HG03280 (cell line): ENCODE measurements around the gene PGC.
"Not testable (repeated sequence)": the region's sequence is repeated elsewhere in the genome, so short reads cannot be mapped to it uniquely, and the experiment has no call there.

Source experiments
- ATAC-seq: cut with Tn5 transposase; IDR thresholded peaks from one replicate; pipeline ENCODE4 v1.9.1; 2021; ENCODE audit warnings: mild to moderate bottlenecking, moderate library complexity; ENCODE audit not compliant: unreplicated experiment

Gene PGC

DNA sequence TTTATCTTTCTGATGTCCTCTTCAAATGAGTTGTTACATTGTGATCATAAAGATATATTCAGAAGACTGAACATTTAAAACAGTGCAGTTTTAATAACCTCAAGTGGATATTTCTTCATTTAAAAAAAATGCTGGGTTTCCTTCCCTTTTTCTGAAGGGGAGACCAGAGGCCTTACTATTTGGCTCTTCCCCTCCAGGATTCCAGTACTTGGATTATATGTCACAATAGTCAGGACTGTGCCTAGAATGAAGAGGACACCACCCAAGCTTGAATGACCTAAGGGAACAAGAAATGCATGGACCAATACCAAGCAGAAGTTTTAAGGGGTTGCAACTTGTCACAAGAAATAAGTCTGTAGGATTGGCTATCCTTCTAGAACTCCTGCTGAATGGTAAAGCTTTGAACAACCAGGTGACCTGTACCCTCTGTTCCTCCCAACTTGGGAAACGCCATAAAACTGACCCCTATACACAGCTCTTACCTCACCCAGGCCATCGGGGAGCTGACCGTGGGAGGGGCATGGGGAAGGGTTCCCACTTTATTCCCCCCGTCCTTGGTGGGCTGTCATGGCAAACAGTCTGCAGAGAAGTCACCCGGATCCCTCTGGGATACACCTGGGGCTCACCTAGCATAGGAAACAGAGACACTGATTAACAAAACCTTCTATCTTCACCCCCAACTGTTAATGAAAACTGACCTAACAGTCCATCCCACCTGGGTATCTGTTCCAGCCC, 30.5 kb upstream of the PGC start:
- ATAC-seq = no peak

DNA sequence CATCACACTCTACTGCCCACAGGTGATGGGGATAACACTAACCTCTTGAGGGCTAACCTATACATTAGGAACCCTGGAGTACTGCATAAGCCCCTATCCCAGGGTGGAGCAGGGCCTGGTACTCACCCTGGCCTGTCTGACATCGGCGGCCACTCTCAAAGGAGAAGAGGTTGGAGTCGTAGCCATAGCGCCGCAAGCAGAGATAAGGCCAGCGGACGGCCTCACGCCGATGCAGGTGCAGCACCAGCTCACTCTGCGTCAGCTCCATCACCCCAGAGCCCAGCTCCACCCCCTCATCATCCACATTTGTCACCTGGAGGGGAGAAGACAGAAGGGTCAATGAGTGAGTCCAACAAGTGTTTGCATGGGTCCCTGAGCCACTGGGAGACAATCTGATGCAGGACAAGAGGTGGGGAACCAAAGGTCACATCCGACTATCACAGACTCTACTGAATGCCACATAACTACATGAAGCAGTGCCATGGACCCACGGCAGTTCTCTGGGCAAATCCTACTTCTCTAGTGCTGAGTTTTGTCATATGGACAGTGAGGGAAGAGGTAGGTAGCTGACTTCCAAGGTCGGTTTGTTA, 28.2 kb upstream of the PGC start:
- ATAC-seq = no peak

DNA sequence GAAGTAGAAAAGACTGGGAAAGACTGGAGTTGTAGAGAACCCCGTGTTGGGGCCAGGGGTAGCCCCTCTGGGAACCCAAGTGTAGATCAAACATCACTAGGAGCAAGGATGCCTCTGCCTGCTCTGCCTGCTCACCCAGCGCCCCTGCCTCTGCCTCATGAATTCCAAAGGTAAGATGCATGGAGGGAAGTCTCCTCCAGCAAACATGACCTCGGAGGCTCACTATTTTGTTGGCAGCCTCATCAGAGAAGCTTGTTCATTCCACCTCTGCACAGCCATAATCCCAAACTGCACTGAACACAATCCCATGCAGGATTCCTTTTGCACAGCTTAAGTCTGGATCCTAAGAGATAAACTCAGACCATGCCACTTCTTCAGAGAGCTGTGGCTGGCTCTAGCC, 27.6 kb upstream of the PGC start:
- ATAC-seq = no peak

DNA sequence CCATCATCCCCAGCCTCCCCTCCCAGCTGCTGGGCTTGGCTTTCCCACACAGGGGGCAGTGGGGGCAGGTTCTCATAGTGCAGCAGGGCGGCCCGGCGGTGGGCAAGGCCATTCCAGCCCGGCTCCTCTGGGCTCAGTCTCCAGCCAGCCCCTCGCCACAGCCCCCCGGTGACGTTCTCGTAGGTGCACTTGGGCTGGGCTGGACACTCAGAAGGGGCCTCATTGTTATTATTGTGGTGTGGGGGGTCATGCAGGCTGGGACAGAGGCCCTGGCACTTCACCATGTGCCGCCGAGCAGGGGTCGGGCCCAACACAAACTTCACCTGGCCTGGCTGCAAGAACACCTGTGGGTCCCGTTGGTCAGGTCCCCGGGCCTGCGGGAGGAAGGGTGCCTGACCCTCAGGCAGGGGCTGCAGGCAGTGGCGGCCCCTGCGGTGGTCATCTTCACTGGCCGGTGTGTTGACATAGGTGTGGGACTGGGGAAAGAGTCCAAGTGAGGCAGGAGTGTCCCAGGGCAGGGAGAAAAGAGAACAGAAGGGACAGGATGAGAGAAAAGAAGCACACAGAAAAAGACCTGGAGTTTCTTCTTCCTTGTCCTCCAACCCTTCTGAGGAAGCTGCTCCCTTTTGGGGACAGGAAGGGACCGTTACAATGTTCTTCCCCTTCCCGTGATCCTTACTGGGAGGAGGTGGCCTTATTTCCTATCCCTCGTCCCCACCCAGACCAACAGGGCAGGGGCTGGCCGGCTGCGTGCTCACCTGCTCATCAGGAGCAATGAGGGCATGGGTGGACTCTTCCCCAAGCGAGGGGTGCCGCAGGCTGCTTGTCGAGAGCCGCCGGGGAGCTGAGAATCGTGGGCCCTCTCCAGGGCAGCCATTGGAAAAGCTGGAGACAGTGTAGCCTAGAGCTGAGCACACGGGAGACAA, 24.1 kb upstream of the PGC start:
- no peak for ATAC-seq

DNA sequence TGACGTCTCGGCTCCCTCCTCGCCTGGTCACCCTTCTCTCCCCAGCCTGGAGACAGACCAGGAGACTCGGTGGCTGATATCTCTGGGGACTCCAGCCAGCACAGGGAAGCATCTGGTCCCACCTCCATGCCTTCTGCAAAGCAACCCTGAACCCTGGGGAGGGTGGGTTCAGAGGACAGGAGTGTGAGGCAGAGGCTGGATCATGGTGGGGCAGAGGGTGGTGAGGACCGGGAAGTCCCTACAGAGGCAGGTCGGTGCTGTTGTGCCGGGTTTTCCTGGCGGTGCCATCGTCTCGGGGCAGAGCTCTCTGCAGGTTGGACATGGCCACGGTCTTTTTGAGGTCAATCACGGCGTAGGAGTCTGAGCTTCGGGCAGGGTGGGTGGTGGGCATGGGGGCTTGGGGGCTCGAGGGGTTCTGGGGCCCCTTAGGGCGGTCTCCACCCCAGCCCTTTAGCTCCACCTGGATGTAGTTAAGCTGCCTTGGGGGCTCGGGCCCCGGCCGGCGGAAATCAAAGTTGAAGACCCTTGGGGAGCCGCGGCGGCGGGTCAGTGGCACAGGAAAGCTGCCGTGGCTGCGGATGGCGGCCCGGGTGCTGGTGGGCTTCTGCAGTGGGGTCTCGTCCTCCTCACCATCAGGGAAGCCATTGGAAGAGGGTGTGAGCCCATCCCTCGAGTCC, 23.3 kb upstream of the PGC start:
- ATAC-seq = no peak

DNA sequence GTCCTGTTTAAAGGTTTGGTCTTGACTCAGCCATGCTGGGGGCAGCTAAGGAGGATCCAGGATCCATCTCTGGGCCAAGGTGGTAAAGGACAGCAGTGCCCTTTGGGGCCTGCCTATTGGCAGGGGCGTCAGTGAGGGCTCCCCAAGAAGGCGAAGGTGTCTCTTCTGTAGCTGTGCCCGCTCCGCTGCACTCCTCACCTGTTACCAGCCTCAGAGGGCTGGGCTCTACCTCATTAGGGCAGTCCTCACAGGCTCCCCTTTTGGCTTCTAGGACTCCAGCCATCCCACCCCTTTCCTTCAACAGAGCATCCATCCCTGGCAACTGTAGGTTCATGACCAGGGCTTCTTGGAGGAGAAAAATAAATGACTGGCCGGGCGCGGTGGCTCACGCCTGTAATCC, 22.2 kb upstream of the PGC start:
- no peak for ATAC-seq

DNA sequence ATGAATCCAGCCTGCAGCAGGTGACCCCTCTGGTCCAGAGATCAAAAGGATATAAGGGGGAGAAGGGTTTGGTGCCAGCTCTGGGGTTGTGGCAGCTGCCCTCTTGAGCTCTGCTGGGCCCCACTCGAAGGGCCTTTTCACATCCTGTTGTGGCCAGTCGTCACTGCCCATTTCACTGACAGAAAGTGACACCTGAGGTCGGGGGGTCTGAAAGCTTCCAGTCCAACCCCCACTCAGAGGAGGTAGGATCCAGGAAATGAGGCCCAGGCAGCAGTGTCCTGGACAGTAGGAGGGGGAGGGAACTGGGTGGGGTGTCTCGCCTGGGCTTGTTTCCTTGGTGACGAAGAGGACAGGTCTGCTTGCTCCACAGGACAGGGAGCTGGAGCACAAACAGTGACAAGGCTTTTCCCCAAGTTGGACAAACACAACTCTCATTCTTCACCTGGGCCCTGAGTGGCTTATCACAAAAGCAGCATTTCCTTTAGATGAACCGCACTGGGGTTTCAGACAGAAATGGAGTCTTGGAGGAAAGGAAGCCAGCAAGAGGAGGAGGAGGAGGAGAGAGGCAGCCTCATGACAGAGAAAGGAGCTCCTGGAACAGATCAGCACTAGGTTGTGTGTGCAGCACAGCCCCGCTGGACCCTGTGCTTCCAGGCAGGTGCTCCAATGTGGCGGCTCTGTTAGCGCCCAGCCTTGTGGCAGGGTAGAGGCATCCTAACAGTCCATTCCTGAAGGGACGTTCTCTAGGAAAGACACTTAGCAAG, 21.5 kb upstream of the PGC start:
- no peak for ATAC-seq

DNA sequence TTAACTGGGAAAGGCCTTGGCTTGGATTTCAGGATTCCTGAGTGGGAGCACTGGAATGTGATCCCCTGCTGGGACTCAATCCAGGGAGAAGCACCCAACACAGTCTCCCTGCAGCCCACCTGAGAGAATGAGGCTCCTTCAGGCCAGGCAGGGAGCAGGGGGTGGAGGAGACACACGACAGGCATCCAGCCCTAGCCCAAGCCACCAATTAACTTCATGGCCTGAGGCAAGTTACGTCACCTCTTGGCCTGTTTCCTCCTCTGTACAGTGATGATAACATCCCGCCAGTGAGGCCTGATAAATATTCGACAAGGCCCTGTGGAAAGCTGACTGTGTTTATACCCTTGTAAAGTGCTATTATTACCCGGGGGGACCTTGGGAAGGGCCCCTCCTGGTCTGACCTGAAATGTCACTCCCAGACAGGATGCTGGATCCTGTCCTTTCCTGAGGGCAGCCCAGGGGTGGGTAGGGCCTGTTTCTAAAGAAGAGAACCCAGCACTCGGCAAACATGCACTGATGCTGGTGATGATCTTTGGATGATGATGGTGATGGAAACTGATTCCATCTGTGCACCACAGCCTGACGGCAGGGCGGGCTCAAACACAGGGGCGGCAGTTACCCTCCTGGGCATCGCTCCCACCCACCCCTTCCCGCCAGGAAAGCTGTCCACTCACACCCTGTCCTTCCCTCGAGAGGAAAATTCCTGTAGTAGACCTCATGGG, 20.1 kb upstream of the PGC start:
- ATAC-seq = no peak

DNA sequence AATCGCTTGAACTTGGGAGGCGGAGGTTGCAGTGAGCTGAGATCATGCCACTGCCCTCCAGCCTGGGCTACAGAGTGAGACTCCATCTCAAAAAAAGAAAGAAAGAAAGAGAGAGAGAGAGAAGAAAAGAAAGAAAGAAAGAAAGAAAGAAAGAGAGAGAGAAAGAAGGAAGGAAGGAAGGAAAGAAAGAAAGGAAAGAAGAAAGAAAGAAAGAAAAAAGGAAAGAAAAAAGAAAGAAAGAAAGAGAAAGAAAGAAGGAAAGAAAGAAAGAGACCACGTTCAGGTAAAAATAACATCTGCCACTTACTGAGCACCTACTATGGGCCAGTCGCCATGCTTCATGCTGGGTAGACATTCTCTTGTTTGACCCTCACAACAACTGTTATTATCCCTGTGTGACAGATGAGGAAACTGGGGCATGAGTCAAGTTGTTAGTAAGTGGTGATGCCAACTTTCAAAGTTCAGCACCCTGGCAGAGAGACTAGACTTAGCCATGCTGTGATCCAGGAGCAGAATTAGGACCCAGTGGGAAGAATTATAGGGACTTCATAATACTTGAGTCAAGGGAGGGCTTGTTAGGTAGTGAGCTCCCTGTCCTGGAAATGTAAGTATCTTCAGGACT, 19.0 kb upstream of the PGC start:
- ATAC-seq = not testable (repeated sequence)

DNA sequence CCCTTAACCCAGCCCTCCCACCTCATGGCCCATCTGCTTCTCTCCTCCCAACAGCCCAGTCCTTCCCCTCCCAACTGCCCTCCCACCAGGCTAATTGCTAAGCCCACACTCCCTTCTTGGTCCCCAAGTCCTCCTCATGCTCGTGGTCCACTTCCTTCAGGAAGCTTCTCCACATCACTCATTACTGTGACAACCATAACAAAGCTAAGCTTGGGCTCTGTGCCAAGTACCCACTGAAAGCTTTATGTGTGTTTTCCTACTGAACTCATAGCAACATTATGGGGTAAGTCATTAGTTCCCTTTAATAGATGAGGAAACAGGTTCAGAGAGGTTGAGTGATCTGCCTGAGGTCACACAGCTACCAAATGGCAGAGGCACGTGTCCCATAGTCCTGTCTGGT, 16.3 kb upstream of the PGC start:
- no peak for ATAC-seq

DNA sequence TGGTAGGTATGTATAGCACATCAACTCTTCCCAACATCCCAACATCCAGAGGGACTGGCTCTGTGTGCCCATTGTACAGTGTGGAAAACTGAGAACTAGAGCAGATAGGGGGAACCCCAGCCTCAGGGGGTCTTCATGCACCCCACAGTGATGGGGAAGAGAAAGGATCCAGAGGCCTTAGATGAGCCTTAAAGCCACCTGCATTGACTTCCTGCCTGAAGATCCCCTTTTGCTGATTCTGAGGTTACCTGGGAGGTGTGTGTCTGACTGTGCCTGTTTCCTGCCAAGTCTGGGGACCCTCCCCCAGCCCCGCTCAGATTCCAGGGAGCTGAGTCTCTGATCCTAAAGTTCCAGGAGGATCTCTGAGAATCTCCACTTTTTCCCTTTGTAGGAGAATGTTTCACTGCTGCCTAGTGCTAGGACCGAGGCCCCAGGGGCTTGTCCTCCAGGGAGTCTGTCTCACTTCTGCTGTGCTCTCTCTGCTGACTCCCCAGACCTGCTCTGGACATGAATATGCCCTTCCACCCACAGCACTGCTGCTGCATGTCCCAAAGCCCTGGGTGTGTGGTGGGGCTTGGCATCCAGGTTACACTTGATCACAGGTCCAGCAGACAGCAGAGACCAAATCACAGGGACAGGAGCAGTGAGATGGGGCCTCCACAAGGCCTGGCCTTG, 12.8 kb upstream of the PGC start:
- no peak for ATAC-seq

DNA sequence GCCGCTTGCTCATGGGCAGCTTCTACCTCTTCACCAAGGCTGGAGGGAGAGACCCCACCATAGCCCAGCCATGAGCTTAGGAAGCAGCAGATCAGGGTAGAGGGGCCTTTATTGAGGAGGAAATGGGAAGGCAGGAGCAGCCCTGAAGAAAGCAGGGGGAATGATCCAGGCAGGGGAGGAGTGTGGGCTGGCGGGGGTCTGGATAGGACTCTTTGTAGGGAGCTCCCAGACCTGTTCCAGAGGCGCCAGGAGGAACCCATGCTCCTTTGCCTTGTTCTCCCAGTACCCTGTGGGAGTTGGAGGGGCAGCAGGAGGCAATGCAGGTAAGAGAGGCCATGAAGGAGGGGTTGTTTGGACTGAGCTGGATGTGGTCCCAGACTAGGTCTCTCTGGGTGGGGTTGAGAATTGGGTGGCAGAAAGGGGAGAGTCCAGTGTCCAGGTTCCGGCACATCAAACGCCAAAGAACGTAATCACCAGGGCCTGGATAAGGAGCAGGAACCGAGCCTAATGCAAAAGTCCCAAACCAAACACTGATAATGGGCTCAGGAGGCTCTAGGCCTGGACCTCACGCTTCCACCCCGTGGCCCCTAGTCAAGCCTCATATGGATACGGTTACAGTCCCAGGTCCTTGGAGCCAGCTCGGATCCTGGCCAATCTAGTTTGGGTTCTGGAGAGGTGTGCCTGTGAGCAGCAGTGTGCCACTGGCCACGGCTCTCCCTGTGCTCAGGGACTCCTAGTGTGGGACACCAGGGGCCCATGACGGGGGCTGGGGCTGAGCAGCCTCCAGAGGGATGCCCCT, 12.1 kb upstream of the PGC start:
- ATAC-seq = no peak

DNA sequence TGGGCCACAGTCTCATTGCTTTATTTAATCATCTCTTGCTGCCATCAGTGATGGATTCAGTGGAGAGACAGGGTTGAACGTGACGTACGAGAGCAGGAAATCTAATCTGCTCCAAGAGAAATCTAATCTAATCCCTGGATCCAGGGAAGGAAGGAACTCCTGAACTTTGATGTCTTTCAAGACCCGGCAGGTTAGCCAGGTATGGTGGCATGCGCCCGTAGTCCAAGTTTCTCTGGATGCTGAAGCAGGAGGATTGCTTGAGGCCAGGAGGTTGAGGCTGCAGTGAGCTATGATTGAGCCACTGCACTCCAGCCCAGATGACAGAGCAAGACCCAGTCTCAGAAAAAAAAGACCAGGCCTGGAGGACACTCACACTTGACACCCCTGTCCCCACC, 11.4 kb upstream of the PGC start:
- ATAC-seq = no peak

DNA sequence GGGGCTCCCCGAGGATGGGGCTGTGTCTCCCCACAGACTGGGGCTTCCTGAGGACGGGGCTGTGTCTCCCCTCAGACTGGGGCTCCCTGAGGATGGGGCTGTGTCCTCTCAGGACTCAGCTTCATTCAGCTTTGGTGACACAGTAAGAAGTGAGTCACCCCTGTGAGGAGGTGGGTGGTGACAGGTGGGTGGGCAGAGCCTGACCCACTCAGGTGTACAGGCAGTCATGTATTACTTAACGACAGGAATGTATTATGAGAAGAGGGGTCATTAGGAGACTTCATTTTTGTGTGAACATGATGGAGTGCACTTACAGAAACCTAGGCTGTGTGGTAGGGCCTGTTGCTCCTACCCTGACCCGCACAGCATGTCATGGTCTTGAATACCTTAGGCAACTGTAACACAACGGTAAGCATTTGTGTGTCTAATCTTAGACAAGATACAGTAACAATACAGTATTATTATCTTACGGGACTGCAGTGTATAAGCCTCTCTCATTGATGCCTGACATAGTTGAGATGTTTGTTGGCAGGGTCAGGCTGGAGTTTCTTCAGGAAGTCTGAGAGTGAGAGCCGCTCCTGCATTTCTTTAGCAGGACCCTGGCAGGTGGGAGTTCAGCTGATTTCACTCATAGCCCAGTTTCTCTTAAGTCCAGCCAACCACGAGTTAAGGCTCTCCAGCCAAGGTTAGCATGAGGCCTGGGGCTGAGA, 10.9 kb upstream of the PGC start:
- ATAC-seq = no peak

DNA sequence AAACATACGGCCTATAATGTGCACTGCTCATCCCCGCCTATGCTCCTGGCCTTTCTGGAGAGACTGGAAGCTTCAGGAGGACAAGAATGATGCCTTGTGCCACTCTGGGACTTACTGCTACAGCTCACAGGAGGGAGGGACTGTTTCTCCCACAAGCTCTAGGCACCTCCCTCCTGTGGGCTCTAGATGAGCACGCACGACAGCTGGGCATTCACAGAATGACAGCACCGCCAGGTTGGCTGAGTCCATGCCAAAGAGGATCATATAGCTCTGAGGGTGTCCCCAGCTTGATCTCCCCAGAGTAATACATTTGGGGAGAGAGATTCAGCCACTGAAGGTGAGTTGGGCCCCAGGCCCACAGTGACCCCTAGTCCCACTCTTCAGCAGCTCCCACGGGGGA, 10.1 kb upstream of the PGC start:
- no peak for ATAC-seq

DNA sequence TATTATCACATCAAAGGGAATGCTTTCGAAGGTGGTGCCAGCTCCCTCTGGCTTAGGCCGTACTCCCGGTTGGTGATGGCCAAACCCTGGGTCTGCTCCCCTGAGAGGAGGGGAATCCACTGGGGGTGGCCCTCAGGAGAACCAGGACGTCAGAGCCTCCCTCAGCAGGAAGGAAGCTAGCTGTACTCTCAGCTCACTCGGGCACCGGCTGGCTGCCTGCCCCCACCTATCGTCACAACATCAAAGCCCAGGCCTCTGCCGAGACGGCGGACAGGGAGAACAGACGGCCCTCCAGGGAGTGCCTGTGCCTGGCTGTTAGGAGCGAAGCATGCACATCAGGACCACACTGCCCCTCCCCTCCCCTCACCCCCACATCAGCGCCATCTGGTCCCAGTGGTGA, 9.2 kb upstream of the PGC start:
- ATAC-seq = no peak

DNA sequence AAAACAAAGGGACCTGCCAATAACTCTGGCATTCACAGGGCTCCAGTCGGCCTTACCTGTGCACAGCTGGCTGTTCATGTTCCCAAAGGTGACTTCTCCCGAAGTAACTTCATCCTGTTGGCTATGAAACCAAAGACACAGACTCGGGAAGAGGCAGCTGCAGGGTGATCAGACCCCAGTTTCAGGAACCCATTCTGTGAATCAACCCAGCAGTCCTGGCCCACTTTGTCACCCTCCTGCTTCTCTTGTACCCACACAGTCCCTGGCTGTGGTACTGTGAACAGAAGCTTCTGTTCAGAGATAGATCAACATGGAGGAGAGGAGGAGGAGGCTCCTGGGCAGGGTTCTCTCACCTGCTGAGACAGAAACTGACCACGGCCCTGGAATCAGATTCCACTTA, 8.7 kb upstream of the PGC start:
- no peak for ATAC-seq

DNA sequence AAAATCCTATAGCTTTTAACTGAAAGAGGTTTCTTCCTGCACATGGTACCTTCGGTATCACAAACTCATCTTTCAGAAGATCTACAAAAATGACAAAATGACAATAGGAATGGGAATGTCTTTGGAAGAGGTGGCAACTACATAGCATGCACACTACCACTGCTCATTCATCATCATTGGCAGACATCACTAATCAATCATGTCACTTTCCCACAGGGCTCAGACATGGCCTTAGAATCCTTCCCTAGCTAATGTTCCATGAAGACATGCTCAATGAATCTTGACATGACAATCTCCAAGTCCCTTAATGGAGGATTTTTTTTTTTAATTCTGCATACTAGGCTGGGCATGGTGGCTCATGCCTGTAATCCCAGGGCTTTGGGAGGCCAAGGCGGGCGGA, 3.2 kb upstream of the PGC start:
- ATAC-seq = no peak
